MM.1S (cell line): ENCODE results near the gene UTP18.

Experiments used
- EZH2 ChIP-seq: fragments of 300-600 bp; sonication (generic); optimal IDR thresholded peaks from 2 replicates; pipeline ENCODE3; 2017; ENCODE audit warnings: low read depth, mild to moderate bottlenecking, antibody characterized with exemption, low read length, mixed read lengths
- EZH2phosphoT487 ChIP-seq: fragments of 300-600 bp; sonication (generic); IDR thresholded peaks from 2 replicates; pipeline ENCODE4 v1.6.1; 2018; ENCODE audit warnings: antibody characterized with exemption, low read length
- TF ChIP-seq, protein P1 (sequence below): fragments of 300-600 bp; sonication (generic); IDR thresholded peaks from 2 replicates; pipeline ENCODE4 v1.5.1; 2016; ENCODE audit warnings: antibody characterized with exemption, low read length, mixed read lengths

DNA sequence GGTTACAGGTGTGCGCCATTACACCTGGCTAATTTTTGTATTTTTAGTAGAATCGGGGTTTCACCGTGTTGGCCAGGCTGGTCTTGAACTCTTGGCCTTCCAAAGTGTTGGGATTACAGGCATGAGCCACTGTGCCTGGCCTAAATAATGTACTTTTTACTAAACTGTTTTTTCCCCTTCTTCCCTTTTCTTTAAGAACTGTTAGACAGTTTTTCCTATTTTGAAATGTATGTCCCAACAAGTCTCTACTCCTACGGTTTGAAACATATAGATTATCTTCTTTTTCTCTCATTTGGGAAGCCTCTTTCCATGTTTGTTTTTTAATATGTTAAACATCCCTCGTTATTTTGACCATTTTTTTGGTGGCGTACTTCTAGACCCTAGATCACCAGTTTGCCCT lies 9.6 kb downstream of the UTP18 start:
- TF ChIP-seq EZH2phosphoT487 = no peak
- TF ChIP-seq, protein P1, sequence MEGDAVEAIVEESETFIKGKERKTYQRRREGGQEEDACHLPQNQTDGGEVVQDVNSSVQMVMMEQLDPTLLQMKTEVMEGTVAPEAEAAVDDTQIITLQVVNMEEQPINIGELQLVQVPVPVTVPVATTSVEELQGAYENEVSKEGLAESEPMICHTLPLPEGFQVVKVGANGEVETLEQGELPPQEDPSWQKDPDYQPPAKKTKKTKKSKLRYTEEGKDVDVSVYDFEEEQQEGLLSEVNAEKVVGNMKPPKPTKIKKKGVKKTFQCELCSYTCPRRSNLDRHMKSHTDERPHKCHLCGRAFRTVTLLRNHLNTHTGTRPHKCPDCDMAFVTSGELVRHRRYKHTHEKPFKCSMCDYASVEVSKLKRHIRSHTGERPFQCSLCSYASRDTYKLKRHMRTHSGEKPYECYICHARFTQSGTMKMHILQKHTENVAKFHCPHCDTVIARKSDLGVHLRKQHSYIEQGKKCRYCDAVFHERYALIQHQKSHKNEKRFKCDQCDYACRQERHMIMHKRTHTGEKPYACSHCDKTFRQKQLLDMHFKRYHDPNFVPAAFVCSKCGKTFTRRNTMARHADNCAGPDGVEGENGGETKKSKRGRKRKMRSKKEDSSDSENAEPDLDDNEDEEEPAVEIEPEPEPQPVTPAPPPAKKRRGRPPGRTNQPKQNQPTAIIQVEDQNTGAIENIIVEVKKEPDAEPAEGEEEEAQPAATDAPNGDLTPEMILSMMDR = no peak
- TF ChIP-seq EZH2 = no peak
